ENCODE data around the gene IMPG2. TPM values are rescaled to one million over a fixed set of nuclear protein-coding genes. Genes with fewer than 3 reads are reported as not detected.

IMPG2 gene
- polyA plus RNA-seq, 2 donors, result 0.02 TPM

GRCh38 chr3:101262393-101263240 is 57.8 kb downstream of the IMPG2 start:
- H3K9me3 ChIP-seq (ENCODE audit: control insufficient read depth in 2 of 2, insufficient read depth in 1 of 2, low read depth in 1 of 2, low read length in 1 of 2), result no peaks in the 10 kb centered on the region
- H3K36me3 ChIP-seq (ENCODE audit: control insufficient read depth in 2 of 2, insufficient read depth in 2 of 2, low read length in 1 of 2), result no peaks in the 10 kb centered on the region
- H3K27ac ChIP-seq (ENCODE audit: low read depth in 2 of 2, low read length in 1 of 2), result no peak overlapping the region
- no peaks in the 10 kb centered on the region for H3K27me3 ChIP-seq (ENCODE audit: control insufficient read depth in 1 of 2, insufficient read depth in 2 of 2, low read length in 2 of 2)
- no peak overlapping the region for H3K4me3 ChIP-seq (ENCODE audit: low read depth in 1 of 2, low read length in 2 of 2)
- no peaks in the 10 kb centered on the region for H3K4me1 ChIP-seq (ENCODE audit: control insufficient read depth in 2 of 2, insufficient read depth in 2 of 2, low read length in 1 of 2)

GRCh38 chr3:101261506-101261905 is 58.9 kb downstream of the IMPG2 start:
- H3K36me3 ChIP-seq (ENCODE audit: control insufficient read depth in 2 of 2, insufficient read depth in 2 of 2, low read length in 1 of 2), result no peaks in the 10 kb centered on the region
- H3K4me1 ChIP-seq (ENCODE audit: control insufficient read depth in 2 of 2, insufficient read depth in 2 of 2, low read length in 1 of 2), result no peaks in the 10 kb centered on the region
- H3K4me3 ChIP-seq (ENCODE audit: low read depth in 1 of 2, low read length in 2 of 2), result no peak overlapping the region
- H3K27me3 ChIP-seq (ENCODE audit: control insufficient read depth in 1 of 2, insufficient read depth in 2 of 2, low read length in 2 of 2), result no peaks in the 10 kb centered on the region
- no peak overlapping the region for H3K27ac ChIP-seq (ENCODE audit: low read depth in 2 of 2, low read length in 1 of 2)
- H3K9me3 ChIP-seq (ENCODE audit: control insufficient read depth in 2 of 2, insufficient read depth in 1 of 2, low read depth in 1 of 2, low read length in 1 of 2), result no peaks in the 10 kb centered on the region

GRCh38 chr3:101259485-101260341 is 60.7 kb downstream of the IMPG2 start:
- H3K27me3 ChIP-seq (ENCODE audit: control insufficient read depth in 1 of 2, insufficient read depth in 2 of 2, low read length in 2 of 2), result no peaks in the 10 kb centered on the region
- WGBS, 2 donors, result 79 to 83% methylated on average over 4 of the region's 4 CpGs
- no peak overlapping the region for H3K27ac ChIP-seq (ENCODE audit: low read depth in 2 of 2, low read length in 1 of 2)
- no peaks in the 10 kb centered on the region for H3K36me3 ChIP-seq (ENCODE audit: control insufficient read depth in 2 of 2, insufficient read depth in 2 of 2, low read length in 1 of 2)
- H3K4me1 ChIP-seq (ENCODE audit: control insufficient read depth in 2 of 2, insufficient read depth in 2 of 2, low read length in 1 of 2), result no peaks in the 10 kb centered on the region
- H3K9me3 ChIP-seq (ENCODE audit: control insufficient read depth in 2 of 2, insufficient read depth in 1 of 2, low read depth in 1 of 2, low read length in 1 of 2), result no peaks in the 10 kb centered on the region
- H3K4me3 ChIP-seq (ENCODE audit: low read depth in 1 of 2, low read length in 2 of 2), result no peak overlapping the region

DNA sequence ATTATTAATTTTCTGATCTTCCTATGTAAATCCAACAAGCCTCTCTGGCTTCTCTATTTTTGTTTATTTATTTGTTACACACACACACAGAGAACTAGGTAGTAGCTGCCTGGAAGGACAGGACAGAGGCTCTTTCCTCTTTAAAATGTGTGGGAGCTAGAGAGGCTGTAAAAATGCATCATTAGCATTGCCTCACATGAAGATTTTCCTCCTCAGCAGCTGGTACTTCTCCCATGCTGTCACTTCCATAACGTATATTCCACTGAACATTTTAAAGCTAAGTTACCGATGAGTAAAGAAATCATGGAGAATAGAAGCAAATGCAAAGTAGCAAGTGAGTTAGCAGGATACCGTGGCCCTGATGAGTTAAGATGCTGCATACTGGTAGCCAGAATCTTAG is 63.9 kb downstream of the IMPG2 start:
- Histone ChIP-seq H3K4me1 (ENCODE audit: control insufficient read depth in 2 of 2, insufficient read depth in 2 of 2, low read length in 1 of 2) (no peaks in the 10 kb centered on the region), H3K4me3 (ENCODE audit: low read depth in 1 of 2, low read length in 2 of 2) (no peak overlapping the region), H3K27me3 (ENCODE audit: control insufficient read depth in 1 of 2, insufficient read depth in 2 of 2, low read length in 2 of 2) (no peaks in the 10 kb centered on the region), H3K27ac (ENCODE audit: low read depth in 2 of 2, low read length in 1 of 2) (no peak overlapping the region), H3K36me3 (ENCODE audit: control insufficient read depth in 2 of 2, insufficient read depth in 2 of 2, low read length in 1 of 2) (no peaks in the 10 kb centered on the region), H3K9me3 (ENCODE audit: control insufficient read depth in 2 of 2, insufficient read depth in 1 of 2, low read depth in 1 of 2, low read length in 1 of 2) (no peaks in the 10 kb centered on the region)
- WGBS, 2 donors, result 75 to 85% methylated on average over 3 of the region's 3 CpGs

DNA sequence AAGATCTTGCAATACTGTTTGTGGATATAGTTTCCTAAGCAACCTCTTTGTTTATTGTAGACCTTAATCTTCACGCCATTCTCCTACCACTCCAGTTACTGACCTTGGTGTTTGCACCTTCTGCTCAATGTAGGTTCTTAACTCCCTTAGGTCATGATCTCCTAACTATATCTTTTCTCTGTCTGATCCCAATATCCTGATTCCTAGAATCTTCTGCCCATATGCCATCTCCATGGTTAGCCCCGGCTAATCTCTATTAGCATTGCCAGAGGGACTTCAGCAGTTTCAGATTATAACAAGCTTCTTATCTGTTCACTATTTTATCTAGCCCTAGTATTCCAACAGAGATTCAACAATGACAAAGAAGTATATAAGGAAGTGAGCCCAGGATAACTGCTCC is 64.9 kb downstream of the IMPG2 start:
- Histone ChIP-seq H3K9me3 (ENCODE audit: control insufficient read depth in 2 of 2, insufficient read depth in 1 of 2, low read depth in 1 of 2, low read length in 1 of 2) (no peaks in the 10 kb centered on the region), H3K4me1 (ENCODE audit: control insufficient read depth in 2 of 2, insufficient read depth in 2 of 2, low read length in 1 of 2) (no peaks in the 10 kb centered on the region), H3K27me3 (ENCODE audit: control insufficient read depth in 1 of 2, insufficient read depth in 2 of 2, low read length in 2 of 2) (no peaks in the 10 kb centered on the region), H3K27ac (ENCODE audit: low read depth in 2 of 2, low read length in 1 of 2) (no peak overlapping the region), H3K4me3 (ENCODE audit: low read depth in 1 of 2, low read length in 2 of 2) (no peak overlapping the region), H3K36me3 (ENCODE audit: control insufficient read depth in 2 of 2, insufficient read depth in 2 of 2, low read length in 1 of 2) (no peaks in the 10 kb centered on the region)
- 88% methylated on average over 2 of the region's 2 CpGs for WGBS, 2 donors

DNA sequence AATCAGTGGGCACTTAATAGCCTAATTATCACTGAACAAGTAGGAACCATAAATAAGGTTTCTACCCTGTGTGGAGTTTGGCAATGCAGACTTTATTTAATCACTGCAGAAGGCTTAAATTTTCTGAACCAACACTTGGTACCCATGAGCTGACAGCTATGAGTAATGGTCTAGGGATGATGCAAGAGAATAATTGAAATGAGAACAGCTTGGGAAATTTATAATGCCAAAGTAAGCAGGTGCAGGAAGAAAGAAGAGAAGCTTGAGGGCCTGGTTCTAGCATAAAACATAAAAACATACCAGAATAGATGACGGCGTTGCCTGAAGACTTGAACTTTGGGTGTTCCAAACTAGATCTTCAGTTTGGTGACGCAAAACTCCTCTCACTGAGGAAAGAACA is 67.0 kb downstream of the IMPG2 start:
- 85 to 92% methylated on average over 3 of the region's 3 CpGs for WGBS, 2 donors
- no peaks in the 10 kb centered on the region for H3K4me1 ChIP-seq (ENCODE audit: control insufficient read depth in 2 of 2, insufficient read depth in 2 of 2, low read length in 1 of 2)
- H3K36me3 ChIP-seq (ENCODE audit: control insufficient read depth in 2 of 2, insufficient read depth in 2 of 2, low read length in 1 of 2), result no peaks in the 10 kb centered on the region
- no peaks in the 10 kb centered on the region for H3K27me3 ChIP-seq (ENCODE audit: control insufficient read depth in 1 of 2, insufficient read depth in 2 of 2, low read length in 2 of 2)
- no peak overlapping the region for H3K27ac ChIP-seq (ENCODE audit: low read depth in 2 of 2, low read length in 1 of 2)
- H3K4me3 ChIP-seq (ENCODE audit: low read depth in 1 of 2, low read length in 2 of 2), result no peak overlapping the region
- H3K9me3 ChIP-seq (ENCODE audit: control insufficient read depth in 2 of 2, insufficient read depth in 1 of 2, low read depth in 1 of 2, low read length in 1 of 2), result no peaks in the 10 kb centered on the region

DNA sequence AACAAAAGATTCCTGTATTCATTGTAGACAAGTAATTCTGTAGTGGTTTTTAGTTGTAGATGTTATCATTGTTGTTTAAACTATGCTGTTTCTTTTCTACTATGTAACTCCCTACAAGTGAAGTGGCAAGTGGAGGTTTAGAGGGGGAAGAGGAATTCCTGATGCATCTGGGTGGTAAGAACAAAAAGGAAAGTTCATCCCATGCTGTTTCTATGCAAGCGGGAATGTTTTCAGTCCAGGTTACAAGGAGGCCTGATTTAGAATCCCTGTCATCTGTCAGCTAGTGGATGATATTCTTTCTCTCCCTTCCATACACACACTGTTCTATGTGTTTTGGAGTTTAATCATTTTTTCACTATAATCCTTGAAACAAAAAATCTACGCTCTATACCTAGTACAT is 67.4 kb downstream of the IMPG2 start:
- H3K9me3 ChIP-seq (ENCODE audit: control insufficient read depth in 2 of 2, insufficient read depth in 1 of 2, low read depth in 1 of 2, low read length in 1 of 2), result no peaks in the 10 kb centered on the region
- no peak overlapping the region for H3K27ac ChIP-seq (ENCODE audit: low read depth in 2 of 2, low read length in 1 of 2)
- 92 to 100% methylated on average over 2 of the region's 2 CpGs for WGBS, 2 donors
- H3K27me3 ChIP-seq (ENCODE audit: control insufficient read depth in 1 of 2, insufficient read depth in 2 of 2, low read length in 2 of 2), result no peaks in the 10 kb centered on the region
- H3K36me3 ChIP-seq (ENCODE audit: control insufficient read depth in 2 of 2, insufficient read depth in 2 of 2, low read length in 1 of 2), result no peaks in the 10 kb centered on the region
- H3K4me1 ChIP-seq (ENCODE audit: control insufficient read depth in 2 of 2, insufficient read depth in 2 of 2, low read length in 1 of 2), result no peaks in the 10 kb centered on the region
- H3K4me3 ChIP-seq (ENCODE audit: low read depth in 1 of 2, low read length in 2 of 2), result no peak overlapping the region

GRCh38 chr3:101252307-101252706 is 68.1 kb downstream of the IMPG2 start:
- H3K9me3 ChIP-seq (ENCODE audit: control insufficient read depth in 2 of 2, insufficient read depth in 1 of 2, low read depth in 1 of 2, low read length in 1 of 2), result no peaks in the 10 kb centered on the region
- no peaks in the 10 kb centered on the region for H3K36me3 ChIP-seq (ENCODE audit: control insufficient read depth in 2 of 2, insufficient read depth in 2 of 2, low read length in 1 of 2)
- H3K27me3 ChIP-seq (ENCODE audit: control insufficient read depth in 1 of 2, insufficient read depth in 2 of 2, low read length in 2 of 2), result no peaks in the 10 kb centered on the region
- no peak overlapping the region for H3K27ac ChIP-seq (ENCODE audit: low read depth in 2 of 2, low read length in 1 of 2)
- no peaks in the 10 kb centered on the region for H3K4me1 ChIP-seq (ENCODE audit: control insufficient read depth in 2 of 2, insufficient read depth in 2 of 2, low read length in 1 of 2)
- H3K4me3 ChIP-seq (ENCODE audit: low read depth in 1 of 2, low read length in 2 of 2), result no peak overlapping the region
- 96 to 98% methylated on average over 1 of the region's 1 CpG for WGBS, 2 donors

DNA sequence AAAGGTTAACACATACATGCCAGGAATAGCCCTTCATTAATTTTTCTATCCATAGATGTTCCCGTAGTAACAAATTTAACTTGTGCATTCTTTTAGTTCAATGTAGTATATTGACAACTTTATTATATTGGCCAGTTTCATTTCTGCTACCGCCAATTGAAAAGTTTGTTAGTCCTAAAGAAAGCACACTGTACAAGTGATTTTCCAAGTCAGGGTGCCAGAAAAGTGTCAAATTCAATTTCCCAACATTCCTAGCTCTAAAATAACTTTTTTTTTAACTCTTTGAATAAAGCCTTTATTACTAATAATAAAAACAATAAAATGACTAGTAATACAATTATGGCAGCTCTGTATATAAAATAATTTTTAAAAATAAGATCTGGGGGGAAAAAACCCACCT is 68.9 kb downstream of the IMPG2 start:
- H3K4me3 ChIP-seq (ENCODE audit: low read depth in 1 of 2, low read length in 2 of 2), result no peak overlapping the region
- H3K9me3 ChIP-seq (ENCODE audit: control insufficient read depth in 2 of 2, insufficient read depth in 1 of 2, low read depth in 1 of 2, low read length in 1 of 2), result no peaks in the 10 kb centered on the region
- no peaks in the 10 kb centered on the region for H3K36me3 ChIP-seq (ENCODE audit: control insufficient read depth in 2 of 2, insufficient read depth in 2 of 2, low read length in 1 of 2)
- H3K27ac ChIP-seq (ENCODE audit: low read depth in 2 of 2, low read length in 1 of 2), result no peak overlapping the region
- 87 to 94% methylated on average over 2 of the region's 2 CpGs for WGBS, 2 donors
- no peaks in the 10 kb centered on the region for H3K4me1 ChIP-seq (ENCODE audit: control insufficient read depth in 2 of 2, insufficient read depth in 2 of 2, low read length in 1 of 2)
- no peaks in the 10 kb centered on the region for H3K27me3 ChIP-seq (ENCODE audit: control insufficient read depth in 1 of 2, insufficient read depth in 2 of 2, low read length in 2 of 2)
